Hematopoietic multipotent progenitor cell treated with erythropoietin and hydrocortisone succinate and interleukin-3 and kit ligand, for 15 days (in vitro differentiated cells): ENCODE data around the gene PRKAR1B.

Experiments
- DNase-seq: peaks from one replicate; pipeline ENCODE4 v3.0.0-alpha.2; 2015; ENCODE audit warnings: low spot score

The PRKAR1B gene

DNA sequence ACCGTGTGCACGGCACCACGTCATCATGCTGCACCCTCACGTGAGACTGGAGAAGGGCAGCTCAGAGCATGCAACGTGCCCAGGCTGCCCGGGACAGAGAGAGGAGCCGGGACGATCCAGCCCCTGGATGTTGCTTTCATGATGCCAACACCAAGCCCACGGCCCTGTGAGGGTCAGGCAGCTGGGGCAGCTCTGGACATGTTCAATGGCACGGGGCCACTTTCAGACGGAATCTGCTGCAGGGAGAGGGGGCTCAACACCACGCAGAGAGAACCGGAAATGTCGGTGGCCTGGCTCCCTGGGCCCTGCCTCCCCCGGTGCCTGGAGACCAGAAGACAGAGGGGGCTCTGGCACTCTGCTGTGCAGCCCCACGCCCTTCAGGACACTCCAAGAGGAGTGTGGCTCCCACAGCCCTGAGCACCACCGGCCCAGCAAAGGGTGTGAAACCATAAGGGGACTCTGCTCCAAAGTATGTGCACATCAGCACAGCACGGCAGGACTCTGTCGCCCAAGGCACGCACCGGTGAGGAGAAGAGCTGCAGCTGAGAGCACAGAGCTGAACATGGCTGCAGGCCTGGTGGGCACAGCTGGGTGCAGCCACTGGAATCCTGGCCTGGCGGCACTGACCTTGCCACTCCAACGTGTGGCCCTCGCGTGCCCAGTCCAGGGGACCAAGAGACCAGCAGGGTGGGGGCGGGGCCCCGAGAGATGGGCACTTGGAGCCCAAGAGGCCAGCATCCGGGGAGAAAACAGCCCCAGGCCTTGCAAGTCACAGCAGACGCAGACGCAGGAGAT is 137.1 kb downstream of the PRKAR1B start:
- DNase-seq = no peak

GRCh38 chr7:587767-588166 is 139.3 kb downstream of the PRKAR1B start:
- DNase-seq = no peak

DNA sequence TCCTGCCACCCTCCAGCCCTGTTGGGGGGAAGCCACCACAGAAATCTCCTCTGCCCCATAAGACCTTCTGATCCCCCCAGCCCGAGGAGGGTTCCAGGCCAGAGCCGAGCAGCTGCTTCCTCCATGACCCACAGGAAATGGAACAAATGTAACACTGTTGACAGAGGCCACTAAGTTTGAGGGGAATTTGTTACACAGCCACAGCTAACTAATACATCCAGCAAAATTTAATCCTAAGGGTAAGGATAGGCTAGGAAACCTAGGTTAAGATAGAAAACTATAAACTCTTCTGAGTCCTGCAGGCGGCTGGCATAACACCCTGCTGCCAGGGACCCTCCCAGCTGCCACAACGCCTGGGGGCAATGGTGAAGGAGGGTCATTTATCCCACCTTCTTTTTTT is 140.6 kb downstream of the PRKAR1B start:
- no peak for DNase-seq

DNA sequence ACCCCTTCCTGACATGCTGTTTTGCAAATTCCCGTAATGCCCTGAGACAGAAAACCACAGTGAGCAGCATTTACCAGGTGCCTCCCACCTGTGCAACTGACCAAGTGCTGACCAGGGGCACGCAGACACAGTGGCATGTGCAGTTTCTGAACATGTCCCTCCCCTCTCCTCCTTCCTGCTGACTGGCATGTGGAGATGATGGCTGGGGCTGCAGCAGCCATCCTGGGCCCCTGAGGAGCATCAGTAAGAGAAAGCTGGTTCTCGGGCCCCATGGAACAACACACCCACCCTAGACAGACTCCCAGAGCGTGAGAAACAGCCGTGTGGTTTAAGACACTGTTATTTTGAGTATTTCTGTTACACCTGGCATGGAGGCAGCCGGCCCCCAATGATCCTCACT is 141.2 kb downstream of the PRKAR1B start:
- no peak for DNase-seq

DNA sequence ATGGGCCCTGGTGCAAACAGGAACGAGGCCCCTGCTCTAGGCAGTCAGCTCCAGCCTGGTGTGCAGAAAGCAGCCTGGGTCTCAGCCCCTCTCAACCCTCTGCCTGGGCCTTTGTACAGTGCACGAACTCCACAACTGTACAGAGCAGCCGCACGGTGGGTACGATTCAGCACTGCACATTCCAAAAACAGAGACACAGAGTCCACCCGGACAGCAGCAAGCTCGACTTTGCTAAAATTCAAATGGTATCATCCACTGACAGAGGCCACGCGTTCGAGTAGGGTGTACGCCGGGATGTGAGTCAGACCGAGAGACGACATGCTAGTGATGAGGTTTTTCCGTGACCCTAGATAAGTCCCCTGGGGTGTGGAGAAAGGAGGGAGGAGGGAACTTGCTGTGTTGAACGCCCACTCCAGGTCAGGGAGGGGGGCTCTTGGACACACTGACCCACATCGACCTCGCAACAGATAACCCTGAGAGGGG is 141.8 kb downstream of the PRKAR1B start:
- DNase-seq = no peak

DNA sequence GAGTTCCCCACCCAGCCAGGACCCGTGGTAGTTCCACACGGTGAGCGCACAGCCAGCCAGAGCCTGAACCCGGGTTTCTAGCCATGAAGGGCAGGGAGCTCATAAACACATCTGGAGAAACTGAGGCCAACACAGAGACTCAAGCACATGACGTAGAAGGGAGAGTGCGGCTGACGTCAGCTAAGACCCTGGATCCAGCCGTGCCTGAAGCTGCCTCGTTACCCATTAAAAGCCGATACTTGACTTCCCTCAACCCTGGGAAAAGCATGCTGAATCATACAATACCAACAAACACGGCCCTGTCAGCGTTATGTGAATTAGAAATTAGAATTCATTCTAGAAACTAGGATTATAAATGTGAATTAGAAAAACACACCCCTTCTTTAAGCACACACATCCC is 142.3 kb downstream of the PRKAR1B start:
- DNase-seq = no peak

DNA sequence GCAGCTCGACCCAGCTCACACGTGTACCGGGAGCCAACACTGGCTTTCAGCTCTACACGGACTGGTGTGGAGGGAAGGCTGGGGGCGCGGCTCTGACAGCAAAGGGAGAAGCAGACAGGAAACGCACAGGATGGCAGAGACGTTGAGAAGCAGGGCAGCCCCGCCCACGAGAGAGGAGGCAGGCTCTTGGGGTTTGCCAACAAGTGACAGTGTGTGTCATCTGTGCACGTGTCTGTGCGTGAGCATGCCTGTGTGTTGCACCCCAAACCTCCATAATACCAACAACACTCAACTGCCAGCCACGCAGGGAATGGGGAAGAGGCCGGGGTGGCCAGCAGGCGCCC is 143.0 kb downstream of the PRKAR1B start:
- no peak for DNase-seq

GRCh38 chr7:583410-584121 is 143.5 kb downstream of the PRKAR1B start:
- DNase-seq = no peak

DNA sequence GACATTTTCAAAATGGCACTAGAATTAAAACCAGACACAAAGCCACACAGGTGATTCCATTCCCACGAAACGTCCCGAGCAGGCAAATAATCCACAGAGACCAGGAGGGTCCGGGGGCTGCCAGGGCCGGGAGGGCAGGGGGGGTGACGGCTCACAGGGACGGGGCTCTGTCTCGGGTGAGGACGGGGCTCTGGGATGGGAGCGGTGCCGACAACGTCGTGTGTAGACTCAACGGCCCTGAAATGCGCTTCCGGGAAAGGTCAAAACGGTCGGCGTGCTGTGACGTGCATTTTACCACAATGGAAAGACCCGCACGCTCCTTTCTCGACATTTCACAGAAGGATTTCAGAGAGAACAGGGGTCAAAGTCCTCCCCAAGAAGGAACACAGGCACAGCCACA is 144.2 kb downstream of the PRKAR1B start:
- no peak for DNase-seq

DNA sequence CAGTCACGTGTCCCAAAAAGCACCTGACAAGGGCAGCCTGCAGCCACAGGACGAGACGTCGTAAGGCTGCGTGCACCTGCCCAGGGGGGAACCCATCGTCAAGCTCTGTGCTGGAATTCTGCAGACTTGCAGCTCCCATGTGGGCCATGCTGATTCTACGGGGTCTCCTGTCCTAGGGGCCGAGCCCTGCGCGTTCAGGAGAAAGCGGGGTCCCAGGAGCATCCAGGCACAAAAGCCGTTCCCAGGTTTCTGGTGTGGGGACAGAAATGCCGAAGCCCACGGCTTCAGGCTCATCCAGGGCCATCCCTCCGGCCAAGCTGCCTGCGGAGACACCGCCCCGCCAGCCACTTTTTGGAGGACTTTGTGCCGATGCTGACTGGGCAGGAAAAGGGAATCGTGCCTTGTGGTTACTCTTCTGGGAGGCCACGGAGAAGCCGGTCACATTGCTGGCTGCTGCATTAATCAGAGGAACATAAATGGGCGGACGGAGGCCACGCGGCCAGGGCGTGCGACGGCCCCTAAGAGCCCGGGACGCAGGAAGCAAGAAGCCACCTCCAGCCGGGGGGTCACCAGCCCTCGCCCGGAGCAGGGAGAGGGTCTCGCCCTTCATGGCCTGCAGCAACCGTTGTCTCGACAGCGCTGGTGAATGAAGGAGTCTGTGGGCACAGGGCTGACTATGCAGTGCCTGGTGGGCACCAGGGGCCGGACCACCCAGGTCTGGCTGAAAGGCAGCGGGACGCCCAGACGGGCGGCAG is 144.8 kb downstream of the PRKAR1B start:
- no peak for DNase-seq

GRCh38 chr7:578386-578785 is 148.7 kb downstream of the PRKAR1B start:
- DNase-seq = no peak

DNA sequence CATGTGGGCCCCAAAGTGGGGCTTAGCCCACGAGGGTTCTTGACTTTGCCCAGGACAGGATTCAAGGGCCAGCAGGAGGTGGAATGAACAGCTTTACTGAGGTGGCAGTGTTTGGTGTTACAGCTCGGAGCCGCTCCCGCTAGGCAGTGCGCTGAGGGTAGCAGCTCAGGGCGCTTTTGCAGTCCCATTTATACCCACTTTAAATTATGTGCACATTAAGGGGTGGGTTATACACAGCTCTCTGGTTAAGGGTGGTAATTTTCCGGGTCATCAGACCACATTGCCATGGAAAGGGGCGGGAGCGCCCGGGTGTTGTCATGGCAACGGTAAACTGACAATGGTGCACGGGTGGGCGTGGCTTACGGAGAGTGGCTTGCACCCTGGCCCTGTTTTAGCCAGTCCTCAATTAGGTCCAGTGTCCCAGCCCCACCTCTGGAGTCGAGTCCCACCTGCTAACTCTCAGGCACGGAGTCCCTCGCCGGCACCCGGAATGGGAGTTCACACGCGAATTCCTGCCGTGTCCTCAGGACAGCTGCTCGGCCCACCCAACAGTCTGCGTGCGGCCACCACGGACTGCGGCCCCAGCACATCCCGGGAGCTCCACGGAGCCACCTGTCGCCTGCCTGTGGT is 149.2 kb downstream of the PRKAR1B start:
- no peak for DNase-seq

DNA sequence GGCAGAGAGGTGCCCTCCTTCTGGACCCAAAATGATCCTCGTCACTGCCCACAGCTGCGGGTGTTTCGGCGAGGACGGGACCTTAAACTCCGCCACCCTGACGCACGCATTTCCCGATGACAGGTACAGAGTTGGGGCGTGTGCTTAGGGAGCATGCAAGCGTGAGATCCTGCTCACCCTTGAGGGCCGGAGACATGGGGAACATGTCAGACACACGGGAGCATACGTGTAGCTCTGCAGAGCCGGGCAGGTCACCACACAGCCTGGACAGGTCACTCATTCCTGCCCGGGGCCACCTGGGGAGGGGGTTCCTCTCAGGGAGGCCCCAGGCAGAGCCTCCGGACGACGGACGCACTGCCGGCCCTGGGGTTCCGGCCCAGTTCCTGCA is 149.8 kb downstream of the PRKAR1B start:
- no peak for DNase-seq

- DNase-seq = no peak
Measured at GRCh38 chr7:576524-577277, 150.4 kb downstream of the PRKAR1B start.

GRCh38 chr7:575425-576366 is 151.4 kb downstream of the PRKAR1B start:
- DNase-seq = no peak

GRCh38 chr7:574661-575395 is 152.3 kb downstream of the PRKAR1B start:
- no peak for DNase-seq

- DNase-seq = no peak
Measured at GRCh38 chr7:573933-574381, 153.1 kb downstream of the PRKAR1B start.

- no peak for DNase-seq
Measured at GRCh38 chr7:573269-573932, 153.7 kb downstream of the PRKAR1B start.
